Trophoblast cell (in vitro differentiated cells and primary cell): Measurements from ENCODE around the gene TMEM86B.

Experiments used
- DNase-seq, 2 donors: peaks; one replicate each; pipeline ENCODE4 v3.0.0-alpha.2; 2016
- H2AFZ ChIP-seq: 2 replicates; pipeline ENCODE4 v1.6.1; 2013; ENCODE audit warnings: low read length, moderate library complexity, mild to moderate bottlenecking; ENCODE audit not compliant: insufficient read depth, poor library complexity
- H2AK5ac ChIP-seq: 2 replicates; pipeline ENCODE4 v1.6.1; 2013; ENCODE audit warnings: mild to moderate bottlenecking, low read length
- H2BK120ac ChIP-seq: 2 replicates; pipeline ENCODE4 v1.6.1; 2013; ENCODE audit warnings: low read length, mild to moderate bottlenecking, moderate library complexity; ENCODE audit not compliant: insufficient read depth, poor library complexity
- H2BK12ac ChIP-seq: 2 replicates; pipeline ENCODE4 v1.6.1; 2013; ENCODE audit warnings: mild to moderate bottlenecking, low read length, moderate library complexity
- H2BK5ac ChIP-seq: 2 replicates; pipeline ENCODE4 v1.6.1; 2013; ENCODE audit warnings: low read length, low read depth, moderate library complexity, mild to moderate bottlenecking; ENCODE audit not compliant: poor library complexity
- H3K14ac ChIP-seq: 2 replicates; pipeline ENCODE4 v1.6.1; 2013; ENCODE audit warnings: mild to moderate bottlenecking, low read length
- H3K18ac ChIP-seq: 2 replicates; pipeline ENCODE4 v1.6.1; 2013; ENCODE audit warnings: mild to moderate bottlenecking, low read length
- H3K23ac ChIP-seq: 2 replicates; pipeline ENCODE4 v1.6.1; 2013; ENCODE audit warnings: low read length
- H3K27ac ChIP-seq: 2 replicates; pipeline ENCODE4 v1.5.1; 2013; ENCODE audit warnings: low read depth, mild to moderate bottlenecking, inconsistent platforms, low read length, moderate library complexity
- H3K27me3 ChIP-seq: 2 replicates; pipeline ENCODE4 v1.6.1; 2013; ENCODE audit warnings: inconsistent platforms, mild to moderate bottlenecking, low read length, moderate library complexity; ENCODE audit not compliant: insufficient read depth
- H3K36me3 ChIP-seq, 2 experiments: 1 replicate in 1 of 2; 2 replicates in 1 of 2; pipeline ENCODE4 v1.6.1; 2013; ENCODE audit warnings: low read length in 2 of 2, mild to moderate bottlenecking in 2 of 2, moderate library complexity in 1 of 2; ENCODE audit not compliant: insufficient read depth in 2 of 2, control insufficient read depth in 1 of 2
- H3K4ac ChIP-seq: 2 replicates; pipeline ENCODE4 v1.6.1; 2013; ENCODE audit warnings: low read depth, mild to moderate bottlenecking, low read length, moderate library complexity
- H3K4me1 ChIP-seq, 2 experiments: 1 replicate in 1 of 2; 2 replicates in 1 of 2; pipeline ENCODE4 v1.6.1; 2013; ENCODE audit warnings: low read length in 2 of 2, mild to moderate bottlenecking in 2 of 2, moderate library complexity in 1 of 2; ENCODE audit not compliant: insufficient read depth in 2 of 2, control insufficient read depth in 1 of 2
- H3K4me2 ChIP-seq: 2 replicates; pipeline ENCODE4 v1.6.1; 2013; ENCODE audit warnings: inconsistent platforms, mild to moderate bottlenecking, low read length, moderate library complexity
- H3K4me3 ChIP-seq: 2 replicates; pipeline ENCODE4 v1.5.1; 2013; ENCODE audit warnings: mild to moderate bottlenecking, low read depth, low read length, inconsistent platforms
- H3K79me1 ChIP-seq: one replicate; pipeline ENCODE4 v1.6.1; 2013; ENCODE audit warnings: low read length
- H3K79me2 ChIP-seq: 2 replicates; pipeline ENCODE4 v1.6.1; 2013; ENCODE audit warnings: low read length, mild to moderate bottlenecking; ENCODE audit not compliant: control insufficient read depth, insufficient read depth, poor library complexity
- H3K9ac ChIP-seq: 2 replicates; pipeline ENCODE4 v1.6.1; 2013; ENCODE audit warnings: mild to moderate bottlenecking, low read length
- H3K9me3 ChIP-seq: 2 replicates; pipeline ENCODE4 v1.6.1; 2013; ENCODE audit warnings: low read depth, mild to moderate bottlenecking, control low read depth, inconsistent platforms, low read length; ENCODE audit not compliant: insufficient read depth
- H4K12ac ChIP-seq: 2 replicates; pipeline ENCODE4 v1.6.1; 2013; ENCODE audit warnings: low read depth, mild to moderate bottlenecking, low read length, moderate library complexity
- H4K8ac ChIP-seq: 2 replicates; pipeline ENCODE4 v1.6.1; 2013; ENCODE audit warnings: low read depth, mild to moderate bottlenecking, low read length, moderate library complexity
- H4K91ac ChIP-seq: one replicate; pipeline ENCODE4 v1.6.1; 2013; ENCODE audit warnings: low read depth, mild to moderate bottlenecking, low read length, moderate library complexity
- WGBS: extraction: QIAGEN DNeasy Blood & Tissue Kit; methylation state at CpG from one replicate; pipeline ENCODE4 v1.1.7; 2013; ENCODE audit warnings: missing lambda C conversion rate; ENCODE audit not compliant: insufficient read length, insufficient coverage; ENCODE audit errors: extremely low coverage; 5-methylcytosine and 5-hydroxymethylcytosine counted together

TMEM86B gene

GRCh38 chr19:55230329-55230728 is 1.8 kb upstream of the TMEM86B start:
- Histone ChIP-seq H3K18ac (no peak overlapping the region), H3K79me2 (no peaks in the 10 kb centered on the region), H3K79me1 (no peaks in the 10 kb centered on the region), H3K9ac (no peak overlapping the region), H3K4me3 (no peak overlapping the region), H4K91ac (no peak overlapping the region), H3K4ac (no peak overlapping the region), H3K14ac (no peak overlapping the region), H2AFZ (no peak overlapping the region), H2BK120ac (no peak overlapping the region), H4K8ac (no peak overlapping the region), H3K27ac (no peak overlapping the region), H3K23ac (no peak overlapping the region), H3K9me3 (peaks cover 1% of the 10 kb centered on the region), H3K27me3 (no peaks in the 10 kb centered on the region), H2BK12ac (no peak overlapping the region), H3K36me3 (peaks cover 67 to 69% of the 10 kb centered on the region in 2 experiments), H2BK5ac (no peak overlapping the region), H4K12ac (no peak overlapping the region), H3K4me2 (no peak overlapping the region), H2AK5ac (no peak overlapping the region), H3K4me1 (no peaks in the 10 kb centered on the region)
- no peak for DNase-seq
- no CpG with 5 or more reads among the region's 13 CpGs for WGBS

- WGBS: no CpG with 5 or more reads among the region's 17 CpGs
- Histone ChIP-seq H4K12ac (no peak overlapping the region), H4K8ac (no peak overlapping the region), H3K4me2 (no peak overlapping the region), H3K18ac (no peak overlapping the region), H3K9me3 (peaks cover 1% of the 10 kb centered on the region), H3K14ac (no peak overlapping the region), H2BK12ac (no peak overlapping the region), H3K36me3 (peaks cover 66% of the 10 kb centered on the region in 2 experiments), H3K79me2 (no peaks in the 10 kb centered on the region), H3K4ac (no peak overlapping the region), H2AK5ac (no peak overlapping the region), H3K4me3 (no peak overlapping the region), H4K91ac (no peak overlapping the region), H3K9ac (no peak overlapping the region), H3K4me1 (no peaks in the 10 kb centered on the region), H3K27me3 (no peaks in the 10 kb centered on the region), H3K27ac (no peak overlapping the region), H2AFZ (no peak overlapping the region), H3K79me1 (no peaks in the 10 kb centered on the region), H3K23ac (no peak overlapping the region), H2BK120ac (no peak overlapping the region), H2BK5ac (no peak overlapping the region)
- no peak for DNase-seq
Measured at GRCh38 chr19:55229789-55230182, 1.2 kb upstream of the TMEM86B start.

GRCh38 chr19:55229145-55229788 is 704 bp upstream of the TMEM86B start:
- Histone ChIP-seq H3K79me2 (no peaks in the 10 kb centered on the region), H2AFZ (no peak overlapping the region), H3K14ac (no peak overlapping the region), H3K4me1 (no peaks in the 10 kb centered on the region), H4K91ac (no peak overlapping the region), H3K9ac (no peak overlapping the region), H3K27ac (no peak overlapping the region), H3K23ac (no peak overlapping the region), H3K4me3 (no peak overlapping the region), H2AK5ac (no peak overlapping the region), H2BK12ac (no peak overlapping the region), H3K27me3 (no peaks in the 10 kb centered on the region), H3K4ac (no peak overlapping the region), H4K12ac (no peak overlapping the region), H3K9me3 (peaks cover 1% of the 10 kb centered on the region), H3K79me1 (no peaks in the 10 kb centered on the region), H3K36me3 (peaks cover 62% of the 10 kb centered on the region in 2 experiments), H2BK120ac (no peak overlapping the region), H3K4me2 (no peak overlapping the region), H4K8ac (no peak overlapping the region), H2BK5ac (no peak overlapping the region), H3K18ac (no peak overlapping the region)
- WGBS: no CpG with 5 or more reads among the region's 18 CpGs
- DNase-seq: no peak

- Histone ChIP-seq H3K4me3 (no peak overlapping the region), H3K14ac (no peak overlapping the region), H3K23ac (no peak overlapping the region), H2AFZ (no peak overlapping the region), H3K18ac (no peak overlapping the region), H3K27me3 (no peaks in the 10 kb centered on the region), H3K36me3 (peaks cover 62 to 66% of the 10 kb centered on the region in 2 experiments), H3K9me3 (peaks cover 1% of the 10 kb centered on the region), H4K91ac (no peak overlapping the region), H2BK12ac (no peak overlapping the region), H3K9ac (no peak overlapping the region), H3K4me1 (no peaks in the 10 kb centered on the region), H3K4me2 (no peak overlapping the region), H3K4ac (no peak overlapping the region), H2AK5ac (no peak overlapping the region), H2BK5ac (no peak overlapping the region), H2BK120ac (no peak overlapping the region), H4K8ac (no peak overlapping the region), H3K79me1 (no peaks in the 10 kb centered on the region), H3K79me2 (no peaks in the 10 kb centered on the region), H4K12ac (no peak overlapping the region), H3K27ac (no peak overlapping the region)
- no peak for DNase-seq
- WGBS: no CpG with 5 or more reads among the region's 17 CpGs
Measured at GRCh38 chr19:55228015-55228391, 560 bp downstream of the TMEM86B start.
